ENCODE measurements around the gene HPCAL1. TPM values are rescaled to one million over a fixed set of nuclear protein-coding genes. Genes with fewer than 3 reads are reported as not detected.

Gene HPCAL1
- total and polyA plus RNA-seq, 4 experiments from 2014 or later: 77.1 to 114 (median 90.4) TPM

DNA sequence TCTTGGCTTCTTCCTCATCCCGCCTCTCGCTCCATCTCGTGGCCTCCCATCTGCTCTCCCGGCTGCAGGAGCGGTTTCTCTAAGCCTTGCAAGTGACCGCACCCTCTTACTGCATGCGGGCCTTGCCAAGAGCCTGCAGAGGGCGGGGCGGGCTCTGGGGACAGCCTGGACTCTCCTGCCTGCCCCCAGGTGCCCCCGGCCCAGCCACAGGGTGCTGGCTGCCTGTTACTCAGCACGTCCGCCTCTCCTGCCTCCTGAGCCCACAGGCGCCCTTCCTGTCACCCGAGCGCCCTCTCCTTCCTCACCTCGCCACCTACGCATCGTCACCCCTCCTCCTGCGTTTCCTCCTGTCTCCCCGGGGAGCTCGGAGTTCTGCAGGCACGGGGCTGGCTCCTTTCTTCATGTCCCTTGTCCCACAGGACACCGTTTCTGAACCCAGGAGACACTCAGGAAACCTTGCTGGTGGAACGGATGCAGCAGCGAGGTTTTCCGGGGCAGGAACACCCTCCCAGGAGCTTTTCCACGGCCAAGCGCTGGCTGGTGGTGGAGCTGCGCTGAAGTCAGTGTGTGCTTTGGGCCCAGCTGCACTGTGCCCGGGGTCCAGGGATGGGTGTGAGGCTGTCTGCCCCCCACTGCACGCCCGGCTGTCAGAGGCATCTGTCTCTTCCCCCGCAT is 28.5 kb downstream of the HPCAL1 start:
- H3K4me3 Mint-ChIP-seq: peak overlapping the region; percentile 89 to 96 (median 94)
- peak overlapping the region; percentile 67 to 68 for H3K4me3 ChIP-seq (ENCODE audit: low read length in 2 of 2)
- no peaks in the 10 kb centered on the region for H3K36me3 ChIP-seq (ENCODE audit: insufficient read depth, low read length)
- intact Hi-C loops (cut with micrococcal nuclease): loop anchor here (1.0 to 10.0 kb wide), 4 partner anchors 26 to 206 kb away; partner anchors contain the start of gene RRM2
- H3K4me1 Mint-ChIP-seq: peaks cover 54 to 89% (median 75%) of the 10 kb centered on the region in 4 donors
- CTCF ChIA-PET (ENCODE audit: partially characterized antibody): interaction anchor here (0.7 to 9.7 kb wide), 14 partner anchors 14 to 206 kb away, joined by 3 to 150 read pairs (median 4); partner anchors contain the start of gene HPCAL1
- no peaks in the 10 kb centered on the region for H3K27me3 Mint-ChIP-seq
- peaks cover 15% of the 10 kb centered on the region in 2 donors for H3K36me3 Mint-ChIP-seq
- peak overlapping the region; percentile 89 to 98 (median 95) for H3K27ac Mint-ChIP-seq
- POLR2A ChIA-PET (ENCODE audit: partially characterized antibody): interaction anchor here (1.0 to 10.2 kb wide), 14 partner anchors 9 to 211 kb away, joined by 3 to 362 read pairs (median 6); partner anchors contain the start of genes HPCAL1 and ODC1
- DNase-seq: peak; percentile 63 to 86 (median 70)
- peaks cover 79% of the 10 kb centered on the region for H3K4me1 ChIP-seq (ENCODE audit: insufficient read depth, low read length)
- H3K9me3 ChIP-seq (ENCODE audit: control insufficient read depth in 1 of 2, low read length in 2 of 2): no peaks in the 10 kb centered on the region
- no peaks in the 10 kb centered on the region for H3K9me3 Mint-ChIP-seq
- no peaks in the 10 kb centered on the region for H3K27me3 ChIP-seq (ENCODE audit: insufficient read depth, low read length)
- peak overlapping the region; percentile 81 for H3K27ac ChIP-seq (ENCODE audit: low read depth, low read length)

GRCh38 chr2:10331702-10332401 is 29.1 kb downstream of the HPCAL1 start:
- peak overlapping the region; percentile 81 for H3K27ac ChIP-seq (ENCODE audit: low read depth, low read length)

DNA sequence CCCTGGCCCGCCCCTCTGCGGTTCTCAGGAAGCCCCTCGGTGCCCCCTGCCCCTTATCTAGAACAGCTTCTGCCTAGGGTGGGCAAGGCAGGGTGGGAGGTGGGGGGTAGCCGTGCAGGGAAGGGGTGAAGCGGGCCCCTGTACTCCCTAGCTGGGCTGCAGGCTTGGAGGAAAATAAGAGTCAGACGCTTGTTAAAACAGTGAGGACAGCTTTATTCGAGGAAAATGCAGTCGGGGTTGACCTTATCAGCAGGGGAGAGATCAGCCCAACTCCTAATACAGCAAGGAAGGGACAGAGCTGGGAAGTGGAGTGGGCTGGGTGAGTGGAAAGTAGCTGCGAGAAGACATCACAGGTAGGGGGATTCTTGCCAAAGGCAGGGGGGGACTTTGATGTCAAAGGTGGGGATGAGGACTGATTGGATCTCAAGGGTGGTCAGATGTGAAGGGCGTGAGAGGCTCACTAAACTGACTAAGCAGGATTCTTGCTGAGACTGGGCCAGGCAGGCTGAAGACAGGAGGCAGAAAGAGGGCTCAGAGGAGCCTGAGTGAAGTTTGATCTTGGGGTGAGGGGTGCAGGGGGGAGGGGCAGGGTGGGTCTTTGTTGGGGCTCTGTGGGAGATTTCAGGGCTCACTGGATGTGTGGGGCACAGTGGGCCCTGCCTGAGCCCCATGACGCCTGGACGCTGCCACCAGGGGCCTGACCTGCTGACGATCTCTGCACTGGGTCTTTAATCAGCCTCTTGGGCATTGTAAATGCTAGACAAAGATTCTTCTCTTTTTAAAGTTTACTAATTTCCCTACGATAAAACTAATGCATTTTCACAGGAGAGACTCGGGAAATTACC is 29.9 kb downstream of the HPCAL1 start:
- H3K27ac Mint-ChIP-seq: peak overlapping the region; percentile 89 to 98 (median 95)
- no peaks in the 10 kb centered on the region for H3K36me3 ChIP-seq (ENCODE audit: insufficient read depth, low read length)
- peak overlapping the region; percentile 89 to 96 (median 94) for H3K4me3 Mint-ChIP-seq
- POLR2A ChIA-PET (ENCODE audit: partially characterized antibody): interaction anchor here (0.7 to 10.2 kb wide), 13 partner anchors 10 to 212 kb away, joined by 3 to 362 read pairs (median 7); partner anchors contain the start of genes HPCAL1 and ODC1
- no peaks in the 10 kb centered on the region for H3K9me3 ChIP-seq (ENCODE audit: control insufficient read depth in 1 of 2, low read length in 2 of 2)
- peaks cover 74% of the 10 kb centered on the region for H3K4me1 ChIP-seq (ENCODE audit: insufficient read depth, low read length)
- CTCF ChIA-PET (ENCODE audit: partially characterized antibody): interaction anchor here (1.1 to 9.7 kb wide), 9 partner anchors 11 to 207 kb away, joined by 3 to 150 read pairs (median 4); partner anchors contain the start of gene HPCAL1
- H3K36me3 Mint-ChIP-seq: peaks cover 18 to 20% of the 10 kb centered on the region in 2 donors
- no peaks in the 10 kb centered on the region for H3K27me3 Mint-ChIP-seq
- intact Hi-C loops (cut with micrococcal nuclease): loop anchor here (10.0 kb wide), 1 partner anchor 208 kb away; the partner anchor contains the start of gene RRM2
- H3K9me3 Mint-ChIP-seq: no peaks in the 10 kb centered on the region
- H3K4me3 ChIP-seq (ENCODE audit: low read length in 2 of 2): peak overlapping the region in 1 of 2 donors; percentile 67
- no peak for DNase-seq
- H3K4me1 Mint-ChIP-seq: peaks cover 47 to 83% (median 69%) of the 10 kb centered on the region in 4 donors
- H3K27me3 ChIP-seq (ENCODE audit: insufficient read depth, low read length): no peaks in the 10 kb centered on the region
- peak overlapping the region; percentile 81 for H3K27ac ChIP-seq (ENCODE audit: low read depth, low read length)

More at GRCh38 chr2:10331702-10332401, 29.1 kb downstream of the HPCAL1 start:
- H3K4me1 Mint-ChIP-seq: peaks cover 51 to 87% (median 73%) of the 10 kb centered on the region in 4 donors
- Histone ChIP-seq H3K27me3 (ENCODE audit: insufficient read depth, low read length) (no peaks in the 10 kb centered on the region), H3K9me3 (ENCODE audit: control insufficient read depth in 1 of 2, low read length in 2 of 2) (no peaks in the 10 kb centered on the region), H3K36me3 (ENCODE audit: insufficient read depth, low read length) (no peaks in the 10 kb centered on the region), H3K4me1 (ENCODE audit: insufficient read depth, low read length) (peaks cover 79% of the 10 kb centered on the region), H3K4me3 (ENCODE audit: low read length in 2 of 2) (peak overlapping the region; percentile 67 to 68)
- CTCF ChIA-PET (ENCODE audit: partially characterized antibody): interaction anchor here (0.7 to 9.7 kb wide), 13 partner anchors 12 to 207 kb away, joined by 3 to 150 read pairs (median 4); partner anchors contain the start of gene HPCAL1
- H3K4me3 Mint-ChIP-seq: peak overlapping the region; percentile 89 to 96 (median 94)
- H3K36me3 Mint-ChIP-seq: peaks cover 15 to 18% of the 10 kb centered on the region in 2 donors
- DNase-seq: peak; percentile 46 to 85 (median 49)
- peak overlapping the region; percentile 89 to 98 (median 95) for H3K27ac Mint-ChIP-seq
- no peaks in the 10 kb centered on the region for H3K27me3 Mint-ChIP-seq
- intact Hi-C loops (cut with micrococcal nuclease): loop anchor here (1.0 to 10.0 kb wide), 4 partner anchors 27 to 207 kb away; partner anchors contain the start of gene RRM2
- no peaks in the 10 kb centered on the region for H3K9me3 Mint-ChIP-seq
- POLR2A ChIA-PET (ENCODE audit: partially characterized antibody): interaction anchor here (1.0 to 10.2 kb wide), 14 partner anchors 9 to 211 kb away, joined by 3 to 362 read pairs (median 6); partner anchors contain the start of genes HPCAL1 and ODC1

DNA sequence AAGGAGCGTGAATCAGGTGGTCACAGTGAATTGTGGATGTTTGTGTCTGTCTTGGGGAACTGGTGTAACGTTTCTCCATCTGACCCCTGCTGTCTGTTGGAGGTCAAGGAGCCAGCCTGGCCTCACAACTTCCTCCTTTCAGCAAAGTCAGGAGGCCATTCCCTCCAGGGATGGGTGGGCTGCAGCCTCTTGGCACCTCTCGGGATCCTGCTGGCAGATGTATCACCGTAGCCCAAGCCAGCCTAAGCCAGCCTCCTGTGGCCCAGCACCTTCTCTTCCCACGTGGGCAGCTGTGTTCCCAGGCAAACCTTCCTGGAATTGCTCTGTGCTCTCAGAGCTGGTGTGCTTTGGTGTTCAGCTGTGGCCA is 30.5 kb downstream of the HPCAL1 start:
- peaks cover 23 to 26% of the 10 kb centered on the region in 2 donors for H3K36me3 Mint-ChIP-seq
- H3K9me3 ChIP-seq (ENCODE audit: control insufficient read depth in 1 of 2, low read length in 2 of 2): no peaks in the 10 kb centered on the region
- intact Hi-C loops (cut with micrococcal nuclease): loop anchor here (10.0 kb wide), 1 partner anchor 208 kb away; the partner anchor contains the start of gene RRM2
- H3K27me3 ChIP-seq (ENCODE audit: insufficient read depth, low read length): no peaks in the 10 kb centered on the region
- ChIA-PET CTCF (ENCODE audit: partially characterized antibody) (interaction anchor here (1.3 to 9.7 kb wide), 3 partner anchors 28 to 76 kb away, joined by 3 to 150 read pairs (median 13); partner anchors contain the start of gene HPCAL1), POLR2A (ENCODE audit: partially characterized antibody) (interaction anchor here (0.6 to 10.2 kb wide), 3 partner anchors 25 to 49 kb away, joined by 3 to 362 read pairs (median 3); partner anchors contain the start of gene HPCAL1)
- H3K36me3 ChIP-seq (ENCODE audit: insufficient read depth, low read length): no peaks in the 10 kb centered on the region
- H3K9me3 Mint-ChIP-seq: no peaks in the 10 kb centered on the region
- peaks cover 68% of the 10 kb centered on the region for H3K4me1 ChIP-seq (ENCODE audit: insufficient read depth, low read length)
- peak overlapping the region in 5 of 7 donors; percentile 62 to 98 (median 86) for H3K27ac Mint-ChIP-seq
- peaks cover 47 to 83% (median 66%) of the 10 kb centered on the region in 4 donors for H3K4me1 Mint-ChIP-seq
- H3K4me3 Mint-ChIP-seq: peak overlapping the region in 2 of 8 donors; percentile 30 to 50
- H3K27me3 Mint-ChIP-seq: no peaks in the 10 kb centered on the region
- no peak for DNase-seq
- no peak overlapping the region for H3K27ac ChIP-seq (ENCODE audit: low read depth, low read length)
- H3K4me3 ChIP-seq (ENCODE audit: low read length in 2 of 2): no peak overlapping the region

DNA sequence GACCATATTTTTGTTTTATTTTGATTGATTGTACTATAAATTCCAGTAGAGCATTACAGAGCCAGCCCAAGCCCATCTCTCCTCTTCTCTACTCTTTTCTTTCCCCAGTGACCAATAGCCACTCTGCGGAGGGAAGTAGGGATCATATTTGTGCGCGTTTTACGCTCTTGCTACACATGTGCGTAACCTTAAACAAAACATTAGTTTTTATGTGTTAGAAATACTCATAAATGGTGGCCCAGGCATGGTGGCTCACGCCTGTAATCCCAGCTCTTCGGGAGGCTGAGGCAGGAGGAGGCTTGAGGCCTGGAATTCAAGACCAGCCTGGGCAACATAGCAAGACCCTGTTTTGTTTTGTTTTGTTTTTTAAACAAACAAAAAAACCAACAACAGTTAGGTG is 31.3 kb downstream of the HPCAL1 start:
- H3K27me3 ChIP-seq (ENCODE audit: insufficient read depth, low read length): no peaks in the 10 kb centered on the region
- Mint-ChIP-seq H3K4me1 (peaks cover 47 to 83% (median 67%) of the 10 kb centered on the region in 4 donors), H3K36me3 (peaks cover 29 to 31% of the 10 kb centered on the region in 2 donors), H3K9me3 (no peaks in the 10 kb centered on the region), H3K4me3 (no peak overlapping the region), H3K27ac (peak overlapping the region in 4 of 7 donors; percentile 43 to 67 (median 57)), H3K27me3 (no peaks in the 10 kb centered on the region)
- ChIA-PET POLR2A (ENCODE audit: partially characterized antibody) (interaction anchor here (0.6 to 10.2 kb wide), 2 partner anchors 24 to 30 kb away, joined by 3 to 362 read pairs; partner anchors contain the start of gene HPCAL1), CTCF (ENCODE audit: partially characterized antibody) (interaction anchor here (1.3 to 2.6 kb wide), 2 partner anchors 32 to 75 kb away, joined by 3 to 13 read pairs; no protein-coding TSS in a partner anchor)
- peaks cover 61% of the 10 kb centered on the region for H3K4me1 ChIP-seq (ENCODE audit: insufficient read depth, low read length)
- DNase-seq: no peak
- H3K27ac ChIP-seq (ENCODE audit: low read depth, low read length): no peak overlapping the region
- no peaks in the 10 kb centered on the region for H3K36me3 ChIP-seq (ENCODE audit: insufficient read depth, low read length)
- no peak overlapping the region for H3K4me3 ChIP-seq (ENCODE audit: low read length in 2 of 2)
- intact Hi-C loops (cut with micrococcal nuclease): loop anchor here (10.0 kb wide), 1 partner anchor 209 kb away; the partner anchor contains the start of gene RRM2
- H3K9me3 ChIP-seq (ENCODE audit: control insufficient read depth in 1 of 2, low read length in 2 of 2): no peaks in the 10 kb centered on the region
